Tibial nerve (tissue), 4 donors: ENCODE data around the gene ALOXE3. TPM values are rescaled to one million over a fixed set of nuclear protein-coding genes. Genes with fewer than 3 reads are reported as not detected.

Experiments
- DNase-seq, 2 donors: peaks; one replicate each; pipeline ENCODE4 v3.0.0-alpha.2; 2019; ENCODE audit warnings: low spot score in 2 of 2
- H3K27ac ChIP-seq, 4 donors: fragments of 200-600 bp; sonication (generic) in 3 of 4; one replicate each; pipeline ENCODE4 v1.5.1; 2017 to 2019; ENCODE audit warnings: mild to moderate bottlenecking in 1 of 4
- H3K27me3 ChIP-seq, 2 donors: fragments of 200-600 bp; sonication (generic) in 1 of 2; one replicate each; pipeline versions ENCODE4 v1.5.1 to v1.6.0; 2017 to 2019
- H3K36me3 ChIP-seq, 3 donors: fragments of 200-600 bp; sonication (generic); one replicate each; pipeline ENCODE4 v1.5.1; 2018 to 2019
- H3K4me1 ChIP-seq, 4 donors: fragments of 200-600 bp; sonication (generic) in 3 of 4; one replicate each; pipeline ENCODE4 v1.5.1; 2017 to 2019
- H3K4me3 ChIP-seq, 4 donors: fragments of 200-600 bp; sonication (generic) in 3 of 4; one replicate each; pipeline ENCODE4 v1.5.1; 2017 to 2019; ENCODE audit warnings: mild to moderate bottlenecking in 1 of 4, moderate library complexity in 1 of 4
- H3K9me3 ChIP-seq, 4 donors: fragments of 200-600 bp; sonication (generic) in 3 of 4; one replicate each; pipeline ENCODE4 v1.5.1; 2017 to 2019
- CTCF ChIP-seq, 5 experiments: fragments of 200-600 bp in 3 of 5; fragments of 450-650 bp in 2 of 5; sonication (generic) in 3 of 5; IDR thresholded peaks; one replicate each; pipeline ENCODE4 v1.5.1; 2016 to 2019; ENCODE audit warnings: antibody characterized with exemption in 5 of 5, mild to moderate bottlenecking in 3 of 5, moderate library complexity in 2 of 5
- EP300 ChIP-seq, 2 donors: sonication (generic); formaldehyde crosslinking; IDR thresholded peaks; one replicate each; pipeline ENCODE4 v1.6.1; 2017; ENCODE audit warnings: antibody characterized with exemption in 2 of 2, mild to moderate bottlenecking in 1 of 2
- POLR2A ChIP-seq, 2 donors: fragments of 450-650 bp; IDR thresholded peaks; one replicate each; pipeline ENCODE4 v1.6.1; 2017; ENCODE audit warnings: antibody characterized with exemption in 2 of 2, mild to moderate bottlenecking in 2 of 2, moderate library complexity in 2 of 2
- WGBS, 2 donors: methylation state at CpG; one replicate each; pipeline ENCODE4 v1.1.5; 2018; 5-methylcytosine and 5-hydroxymethylcytosine counted together
- total RNA-seq, 4 donors: library from RNA; depleted of rRNA; stranded (reverse); fragments of >200 nt; gene quantifications; one replicate each; pipeline ENCODE4 v1.1.0, GENCODE V29; 2016

The ALOXE3 gene
- total RNA-seq, 4 donors from 2014 or later: not detected

DNA sequence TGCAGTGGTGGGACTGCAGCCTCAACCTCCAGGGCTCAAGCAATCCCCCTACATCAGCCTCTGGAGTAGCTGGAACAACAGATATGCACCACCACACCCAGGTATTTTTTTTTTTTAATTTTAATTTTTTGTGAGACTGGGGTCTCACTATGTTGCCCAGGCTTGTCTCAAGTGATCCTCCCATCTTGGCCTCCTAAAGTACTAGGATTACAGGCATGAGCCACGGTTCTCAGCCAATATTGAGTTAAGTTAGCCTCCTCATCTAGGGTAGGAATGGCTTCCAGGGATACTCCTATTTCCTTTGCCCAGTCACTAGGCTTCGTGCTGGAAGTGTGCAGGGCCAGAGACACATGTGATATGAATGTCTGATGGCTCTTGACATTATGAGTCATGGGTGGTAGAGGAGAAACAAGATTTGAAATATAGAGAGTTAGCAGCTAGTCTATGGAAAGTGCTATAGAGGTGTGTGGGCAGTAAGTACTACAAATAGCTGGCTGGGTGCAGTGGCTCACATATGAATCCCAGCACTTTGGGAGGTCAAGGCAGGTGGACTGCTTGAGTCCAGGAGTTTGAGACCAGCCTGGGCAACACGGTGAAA lies 13.6 kb upstream of the ALOXE3 start:
- no peak overlapping the region for H3K4me3 ChIP-seq
- TF ChIP-seq CTCF (IDR thresholded peaks at IDR 0.05): no peak
- TF ChIP-seq EP300 (IDR thresholded peaks at IDR 0.05): no peak
- TF ChIP-seq POLR2A (IDR thresholded peaks at IDR 0.05): no peak
- 77 to 79% methylated on average over 3 of the region's 3 CpGs for WGBS, 2 donors
- H3K4me1 ChIP-seq: peaks cover 0 to 8% (median 2%) of the 10 kb centered on the region in 4 donors
- no peaks in the 10 kb centered on the region for H3K27me3 ChIP-seq
- no peak overlapping the region for H3K27ac ChIP-seq
- no peaks in the 10 kb centered on the region for H3K9me3 ChIP-seq
- DNase-seq: no peak
- no peaks in the 10 kb centered on the region for H3K36me3 ChIP-seq

- no peak for DNase-seq
- H3K27ac ChIP-seq: no peak overlapping the region
- H3K9me3 ChIP-seq: no peaks in the 10 kb centered on the region
- no peak overlapping the region for H3K4me3 ChIP-seq
- 85 to 87% methylated on average over 14 of the region's 14 CpGs for WGBS, 2 donors
- peaks cover 4 to 33% (median 25%) of the 10 kb centered on the region in 4 donors for H3K4me1 ChIP-seq
- no peak for TF ChIP-seq CTCF (IDR thresholded peaks at IDR 0.05)
- no peak for TF ChIP-seq POLR2A (IDR thresholded peaks at IDR 0.05)
- TF ChIP-seq EP300 (IDR thresholded peaks at IDR 0.05): no peak
- H3K36me3 ChIP-seq: no peaks in the 10 kb centered on the region
- H3K27me3 ChIP-seq: no peaks in the 10 kb centered on the region
Measured at GRCh38 chr17:8128125-8128784, 9.9 kb upstream of the ALOXE3 start.

DNA sequence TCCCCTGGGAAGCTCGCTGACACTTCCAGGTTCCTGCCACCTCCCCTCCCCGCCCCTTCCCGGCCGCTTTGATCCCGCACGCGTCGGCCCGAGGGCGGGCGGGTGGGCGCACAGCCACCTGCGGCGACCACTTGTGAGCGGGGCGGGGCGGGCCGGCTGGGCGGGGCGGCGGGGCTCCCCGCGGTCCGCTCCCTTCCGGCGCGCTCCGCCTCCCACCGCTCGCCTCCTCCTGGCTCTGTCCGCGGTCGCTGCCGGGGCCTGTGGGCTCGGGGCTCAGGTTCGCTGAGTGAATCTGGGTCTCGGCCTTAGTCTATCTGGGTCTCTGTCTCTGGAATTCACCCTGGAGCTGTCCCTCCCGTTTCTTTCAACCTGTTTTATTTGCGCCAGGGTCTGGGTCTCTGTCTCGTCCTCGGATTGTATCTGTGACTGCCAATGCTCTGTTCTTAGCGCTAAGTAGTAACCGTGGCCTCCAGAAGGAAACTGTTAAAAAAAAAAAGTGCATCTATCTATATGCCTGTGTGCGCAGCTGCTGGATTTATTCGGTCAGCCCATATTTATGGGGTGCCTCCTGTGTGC lies 8.3 kb upstream of the ALOXE3 start:
- H3K4me3 ChIP-seq: peak overlapping the region; percentile 46 to 86 (median 57)
- peak overlapping the region; percentile 61 to 94 (median 73) for H3K27ac ChIP-seq
- TF ChIP-seq EP300 (IDR thresholded peaks at IDR 0.05) (peak in 1 of 2 donors; percentile 28), POLR2A (IDR thresholded peaks at IDR 0.05) (no peak)
- WGBS, 2 donors: 1 to 4% methylated on average over 10 to 28 of the region's 45 CpGs
- no peaks in the 10 kb centered on the region for H3K27me3 ChIP-seq
- H3K36me3 ChIP-seq: no peaks in the 10 kb centered on the region
- peak in 1 of 2 donors; percentile 23 for DNase-seq
- no peaks in the 10 kb centered on the region for H3K9me3 ChIP-seq
- peaks cover 4 to 50% (median 36%) of the 10 kb centered on the region in 4 donors for H3K4me1 ChIP-seq

DNA sequence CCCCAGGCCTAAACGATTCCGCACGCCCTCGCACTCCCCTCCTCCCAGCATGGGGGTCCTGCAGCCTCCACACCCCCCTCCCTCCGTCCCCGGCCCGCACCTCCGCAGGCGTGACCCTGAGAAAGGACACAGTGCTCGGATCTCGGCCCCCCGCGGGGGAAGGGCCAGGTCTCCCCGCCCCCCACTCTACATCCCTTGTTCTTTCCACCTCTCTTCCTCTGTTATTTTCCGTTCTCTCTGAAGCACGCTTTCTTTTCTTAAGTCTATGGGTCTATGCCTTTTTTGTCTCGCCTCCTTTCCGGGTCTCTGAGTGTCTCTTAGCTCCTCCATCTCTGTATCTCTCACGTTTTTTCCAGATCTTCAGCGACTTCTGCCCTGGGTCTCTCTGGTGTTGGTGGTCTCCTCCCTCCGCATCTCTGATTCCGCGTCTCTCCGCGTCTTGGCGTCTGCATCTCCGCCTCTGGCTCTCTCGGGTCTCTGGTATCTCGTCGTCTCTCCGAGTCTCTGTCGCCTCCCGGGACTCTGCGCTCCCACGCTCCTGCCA lies 7.7 kb upstream of the ALOXE3 start:
- H3K36me3 ChIP-seq: no peaks in the 10 kb centered on the region
- TF ChIP-seq POLR2A (IDR thresholded peaks at IDR 0.05) (no peak), EP300 (IDR thresholded peaks at IDR 0.05) (no peak), CTCF (IDR thresholded peaks at IDR 0.05) (no peak)
- no peaks in the 10 kb centered on the region for H3K9me3 ChIP-seq
- DNase-seq: peak in 1 of 2 donors; percentile 19
- 1% methylated on average over 35 of the region's 35 CpGs for WGBS, 2 donors
- no peaks in the 10 kb centered on the region for H3K27me3 ChIP-seq
- peak overlapping the region; percentile 46 to 86 (median 57) for H3K4me3 ChIP-seq
- H3K27ac ChIP-seq: peak overlapping the region; percentile 61 to 94 (median 73)
- peaks cover 4 to 56% (median 41%) of the 10 kb centered on the region in 4 donors for H3K4me1 ChIP-seq

DNA sequence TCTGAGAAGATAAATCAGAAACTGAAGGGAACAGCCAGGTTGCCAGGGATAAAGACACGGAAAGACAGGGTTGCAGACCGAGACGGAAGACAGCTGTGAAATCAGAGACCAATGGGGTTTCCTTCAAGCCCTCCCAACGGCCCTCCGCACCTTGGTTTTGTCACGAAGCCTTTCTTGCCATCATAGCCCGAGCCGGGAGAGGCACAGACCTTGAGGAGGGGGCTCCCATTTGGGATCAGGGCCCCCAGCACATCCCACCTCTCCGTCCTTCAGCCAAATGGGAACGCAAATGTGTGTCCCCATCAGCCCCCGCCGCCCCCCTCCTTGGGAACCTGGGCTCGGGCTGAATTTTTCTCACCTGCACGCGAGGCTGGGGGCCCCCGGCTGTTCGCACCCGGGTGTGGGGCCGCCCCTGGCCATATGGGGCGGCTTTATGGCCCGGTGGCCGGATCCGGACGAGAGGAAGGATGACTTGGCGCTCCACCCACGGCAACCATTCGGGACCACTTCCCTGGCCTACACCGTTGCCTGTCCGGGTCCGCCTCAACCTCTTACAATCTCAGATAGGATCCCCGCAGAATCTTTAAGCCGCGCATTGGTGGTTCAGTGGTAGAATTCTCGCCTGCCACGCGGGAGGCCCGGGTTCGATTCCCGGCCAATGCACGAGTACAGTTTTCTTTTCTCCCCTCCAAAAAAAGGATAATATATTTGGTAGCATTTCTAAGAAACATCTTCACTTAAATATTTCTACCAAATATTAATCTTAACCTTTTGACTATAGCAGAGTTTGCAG lies 7.0 kb upstream of the ALOXE3 start:
- Histone ChIP-seq H3K4me1 (peaks cover 4 to 62% (median 48%) of the 10 kb centered on the region in 4 donors), H3K4me3 (peak overlapping the region; percentile 46 to 86 (median 57)), H3K27ac (peak overlapping the region; percentile 61 to 94 (median 73)), H3K36me3 (no peaks in the 10 kb centered on the region), H3K9me3 (no peaks in the 10 kb centered on the region), H3K27me3 (no peaks in the 10 kb centered on the region)
- peak; percentile 89 to 97 for DNase-seq
- peak in 1 of 5 experiments; percentile 11 for TF ChIP-seq CTCF (IDR thresholded peaks at IDR 0.05)
- TF ChIP-seq POLR2A (IDR thresholded peaks at IDR 0.05): no peak
- peak; percentile 45 to 63 for TF ChIP-seq EP300 (IDR thresholded peaks at IDR 0.05)
- WGBS, 2 donors: 1 to 3% methylated on average over 24 to 34 of the region's 40 CpGs
